ENCODE measurements around the gene SUSD4.

Gene SUSD4

DNA sequence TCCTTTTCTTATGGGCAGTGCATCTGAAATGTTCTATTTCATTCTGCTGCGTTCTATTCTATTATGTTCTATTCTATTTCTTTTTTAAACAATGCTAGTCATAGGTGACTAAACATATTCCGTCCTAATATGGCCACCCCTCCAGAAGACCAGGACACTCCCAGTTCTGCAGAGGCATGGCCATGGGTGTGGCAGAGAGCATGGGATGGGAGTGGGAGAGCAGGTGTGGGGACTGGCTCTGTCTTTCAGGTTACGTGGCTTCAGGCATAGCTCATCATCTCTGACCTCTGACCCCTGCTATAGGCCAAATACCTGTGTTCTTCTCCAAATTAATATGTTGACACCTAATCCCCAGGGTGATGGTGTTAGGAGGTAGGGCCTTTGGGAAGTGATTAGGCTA, 187.5 kb downstream of the SUSD4 start:
- no peak for DNase-seq

DNA sequence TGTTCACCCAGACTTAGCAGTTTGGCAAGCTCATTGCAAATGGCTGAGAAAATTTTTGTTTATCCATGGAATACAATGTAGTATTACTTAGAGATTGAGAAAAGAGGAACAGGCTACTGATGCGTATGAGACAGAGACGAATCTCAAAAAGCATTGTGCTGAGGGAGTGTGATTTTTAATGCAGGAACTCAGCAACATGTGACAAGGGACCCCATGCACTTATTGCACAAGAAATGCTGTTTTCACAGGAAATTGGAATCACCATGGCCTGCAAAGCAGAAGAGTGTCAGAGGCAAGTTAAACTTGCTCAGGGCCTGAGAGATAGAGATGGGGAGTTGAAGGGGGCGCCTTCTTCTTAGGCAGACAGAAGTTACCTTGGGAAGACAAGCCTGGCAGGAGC, 188.3 kb downstream of the SUSD4 start:
- no peak for DNase-seq

DNA sequence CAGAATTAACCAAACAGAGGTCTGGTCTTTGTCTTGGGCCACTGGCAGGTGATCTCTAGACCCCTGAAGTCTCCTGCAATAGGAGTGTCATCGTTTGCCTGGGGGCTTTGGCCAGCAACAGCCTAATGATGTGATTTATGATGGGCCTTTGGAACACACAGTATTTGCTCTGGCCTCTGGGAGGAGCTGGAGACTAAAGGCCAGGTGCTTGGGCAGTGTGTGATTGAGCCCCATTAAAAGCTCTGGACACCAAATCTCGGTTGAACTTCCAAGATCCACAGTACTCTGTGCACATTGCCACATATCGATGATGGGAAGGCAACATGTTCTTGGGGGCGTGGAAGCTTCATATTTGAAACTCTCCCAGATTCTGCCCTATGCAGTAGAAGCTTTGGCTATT, 188.9 kb downstream of the SUSD4 start:
- DNase-seq, result no peak
